GM10266 (cell line): ENCODE data around the gene COLEC11.

ENCODE experiments used
- DNase-seq: peaks from one replicate; pipeline ENCODE4 v3.0.0; 2012; ENCODE audit errors: extremely low spot score
- TF ChIP-seq, protein P1 (sequence below): IDR thresholded peaks from 2 replicates; pipeline ENCODE4 v1.5.1; 2012; ENCODE audit warnings: mild to moderate bottlenecking, low read depth; ENCODE audit not compliant: control insufficient read depth, insufficient read depth; ENCODE audit errors: missing control alignments

Gene COLEC11

DNA sequence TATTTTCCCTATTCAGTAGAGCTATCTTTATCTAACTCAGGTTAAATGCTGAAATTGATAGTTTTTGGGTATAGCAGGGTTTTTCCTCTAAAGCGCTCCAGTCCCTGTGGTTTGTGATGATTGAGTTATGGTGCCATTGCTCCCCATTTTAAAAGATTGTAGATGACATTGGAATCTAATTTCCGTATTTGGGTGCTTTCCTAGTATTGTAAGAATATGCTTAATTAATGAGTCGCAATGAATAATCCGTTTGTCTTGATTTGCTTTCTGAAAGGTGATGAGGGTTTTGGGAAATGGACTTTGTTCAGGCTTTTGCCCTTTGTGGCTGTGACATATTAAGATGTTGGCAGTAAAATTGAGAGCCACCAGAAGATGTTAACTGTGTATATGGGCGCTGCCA is 15.9 kb upstream of the COLEC11 start:
- TF ChIP-seq, protein P1, sequence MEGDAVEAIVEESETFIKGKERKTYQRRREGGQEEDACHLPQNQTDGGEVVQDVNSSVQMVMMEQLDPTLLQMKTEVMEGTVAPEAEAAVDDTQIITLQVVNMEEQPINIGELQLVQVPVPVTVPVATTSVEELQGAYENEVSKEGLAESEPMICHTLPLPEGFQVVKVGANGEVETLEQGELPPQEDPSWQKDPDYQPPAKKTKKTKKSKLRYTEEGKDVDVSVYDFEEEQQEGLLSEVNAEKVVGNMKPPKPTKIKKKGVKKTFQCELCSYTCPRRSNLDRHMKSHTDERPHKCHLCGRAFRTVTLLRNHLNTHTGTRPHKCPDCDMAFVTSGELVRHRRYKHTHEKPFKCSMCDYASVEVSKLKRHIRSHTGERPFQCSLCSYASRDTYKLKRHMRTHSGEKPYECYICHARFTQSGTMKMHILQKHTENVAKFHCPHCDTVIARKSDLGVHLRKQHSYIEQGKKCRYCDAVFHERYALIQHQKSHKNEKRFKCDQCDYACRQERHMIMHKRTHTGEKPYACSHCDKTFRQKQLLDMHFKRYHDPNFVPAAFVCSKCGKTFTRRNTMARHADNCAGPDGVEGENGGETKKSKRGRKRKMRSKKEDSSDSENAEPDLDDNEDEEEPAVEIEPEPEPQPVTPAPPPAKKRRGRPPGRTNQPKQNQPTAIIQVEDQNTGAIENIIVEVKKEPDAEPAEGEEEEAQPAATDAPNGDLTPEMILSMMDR, result no peak
- DNase-seq, result no peak

DNA sequence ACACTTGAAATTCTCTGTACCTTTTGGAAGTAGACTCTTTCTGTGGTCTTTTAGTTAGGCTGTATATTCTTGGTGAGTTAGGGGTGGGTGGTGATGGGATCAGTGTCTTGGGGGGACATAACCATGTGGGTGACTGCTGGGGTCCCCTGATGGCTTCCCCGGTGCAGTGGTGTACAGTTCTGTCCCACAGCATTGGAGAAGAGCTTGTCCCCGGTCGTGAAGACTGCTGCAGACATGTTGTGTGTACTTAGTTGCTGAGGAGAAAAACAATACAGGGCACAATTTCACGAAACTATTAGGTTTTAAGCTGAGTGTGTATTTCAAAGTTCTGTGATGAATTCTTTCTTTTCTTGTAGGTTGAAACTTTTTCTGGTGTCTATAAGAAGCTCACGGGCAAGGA is 14.5 kb upstream of the COLEC11 start:
- TF ChIP-seq, protein P1, result no peak
- DNase-seq, result no peak

DNA sequence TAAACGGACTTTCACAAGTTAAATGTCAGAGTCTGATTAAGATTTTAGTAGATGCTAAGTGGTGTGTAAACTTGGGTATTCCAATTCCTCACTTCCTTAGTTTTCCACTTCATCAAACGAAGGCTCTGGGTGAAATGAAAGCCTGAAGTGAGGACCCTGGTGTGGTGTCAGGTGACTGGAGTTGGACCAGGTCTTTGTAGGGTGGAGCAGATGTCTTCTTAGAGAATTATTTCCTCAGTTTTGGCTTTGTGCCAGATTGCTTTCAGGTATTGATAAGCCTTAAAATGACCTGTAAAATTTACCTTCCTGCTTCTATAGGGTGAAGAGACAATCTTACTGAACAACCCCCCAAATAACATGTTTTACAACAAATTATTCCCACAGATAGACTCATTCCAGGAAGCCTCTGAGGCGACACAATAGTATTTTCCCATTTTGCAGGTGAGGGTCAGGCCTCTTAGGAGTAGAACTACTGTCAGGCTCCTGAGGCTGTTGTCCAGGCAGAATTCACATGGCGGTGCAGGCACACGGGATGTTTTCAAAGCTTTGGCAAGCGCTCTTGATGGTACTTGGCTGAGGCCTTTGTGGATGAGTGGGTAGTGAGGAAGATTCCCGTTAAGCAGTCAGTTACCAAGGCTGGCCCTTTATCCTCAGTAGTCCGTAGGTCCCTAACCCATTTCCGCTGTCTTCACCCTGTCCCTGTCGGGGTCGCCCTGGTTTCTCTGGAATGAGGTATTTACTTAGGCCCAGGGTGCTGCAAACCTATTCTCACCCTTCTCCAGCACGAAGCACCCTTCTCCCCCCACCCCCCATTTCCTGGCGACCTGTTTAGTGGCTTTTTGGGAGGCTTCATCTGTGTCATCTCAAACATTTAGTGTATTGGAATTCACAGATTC is 13.3 kb upstream of the COLEC11 start:
- TF ChIP-seq, protein P1, result no peak
- DNase-seq, result no peak

DNA sequence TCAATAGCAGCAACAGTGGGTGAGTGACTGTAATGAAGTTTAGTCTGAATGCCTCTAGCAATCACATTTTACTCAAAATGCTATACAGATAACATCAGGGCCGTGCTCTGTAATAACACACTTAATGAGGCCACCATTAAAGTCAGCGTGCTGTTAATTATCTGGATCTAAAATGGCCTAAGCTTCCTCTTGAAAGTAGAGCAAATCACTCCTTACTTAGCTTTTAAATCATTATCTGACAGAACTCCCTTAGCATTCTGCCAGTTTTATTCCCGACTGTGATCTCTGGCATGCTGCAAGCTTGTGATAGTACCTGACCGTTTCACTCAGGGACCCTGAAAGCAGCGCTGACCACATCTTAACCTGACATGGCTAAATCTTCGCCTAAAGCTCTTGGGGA is 10.8 kb upstream of the COLEC11 start:
- TF ChIP-seq, protein P1, result no peak
- no peak for DNase-seq

DNA sequence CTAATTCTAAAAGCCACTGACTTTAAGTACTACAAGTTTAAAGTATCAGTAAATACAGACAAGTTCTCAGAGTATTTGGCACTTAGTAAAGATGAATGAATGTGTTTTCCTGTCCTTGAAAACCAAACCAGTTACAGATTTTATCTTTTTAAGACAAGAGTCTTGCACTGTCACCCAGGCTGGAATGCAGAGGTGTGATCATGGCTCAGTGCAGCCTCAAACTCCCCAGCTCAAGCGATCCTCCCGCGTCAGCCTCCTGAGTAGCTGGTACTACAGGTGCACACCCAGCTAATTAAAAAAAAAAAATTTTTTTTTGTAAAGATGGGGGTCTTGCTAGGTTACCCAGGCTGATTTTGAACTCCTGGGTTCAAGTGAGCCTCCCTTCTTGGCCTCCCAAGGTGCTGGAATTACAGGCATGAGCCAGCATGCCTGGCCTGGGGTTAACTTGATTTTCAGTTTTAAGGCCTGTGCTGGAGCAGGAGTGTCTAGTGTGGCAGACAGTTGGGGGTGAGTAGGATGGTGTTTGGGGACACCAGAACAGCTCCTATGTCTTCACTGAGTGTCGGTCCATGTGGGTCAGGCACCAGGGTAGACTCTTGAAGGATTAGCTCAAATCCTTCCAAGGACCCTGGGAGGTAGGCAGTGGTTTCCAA is 10.2 kb upstream of the COLEC11 start:
- no peak for DNase-seq
- TF ChIP-seq, protein P1, result no peak

DNA sequence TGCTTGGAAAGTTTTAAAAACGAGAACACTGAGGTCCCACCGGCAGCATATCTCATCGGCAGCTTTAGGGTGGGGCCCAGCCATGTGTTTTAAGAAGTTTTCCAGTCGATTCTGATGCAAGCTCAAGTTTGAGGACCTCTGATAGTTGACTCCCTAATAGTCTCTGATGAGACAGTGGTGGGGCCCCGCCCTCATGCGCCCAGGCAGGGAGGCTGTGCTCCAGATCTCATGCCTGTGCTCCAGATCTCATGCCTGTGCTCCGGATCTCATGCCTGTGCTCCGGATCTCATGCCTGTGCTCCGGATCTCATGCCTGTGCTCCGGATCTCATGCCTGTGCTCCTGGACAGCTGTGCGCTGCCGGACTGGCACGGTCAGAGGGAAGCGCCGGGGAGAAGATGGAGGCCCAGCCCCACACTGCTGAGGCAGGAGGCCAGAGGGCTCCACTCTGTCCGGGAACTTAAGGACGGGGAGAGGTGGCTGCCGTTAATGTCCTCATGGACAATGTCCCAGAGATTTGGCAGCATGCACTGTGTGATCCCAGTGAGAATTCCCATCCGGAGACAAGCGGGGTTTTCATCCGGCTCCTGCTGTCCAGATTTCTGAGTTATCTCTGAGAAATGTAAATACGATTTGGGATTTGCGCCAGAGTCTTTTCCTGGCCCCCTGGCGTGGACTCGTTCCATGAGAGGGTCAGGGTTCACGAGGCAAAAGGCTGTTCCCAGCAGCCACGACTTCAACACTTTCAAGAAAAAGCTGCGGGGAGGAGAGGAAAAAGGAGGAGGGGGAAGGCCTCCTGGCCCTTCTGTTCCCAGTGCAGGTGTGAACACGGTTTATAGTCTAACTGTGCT is 9.4 kb upstream of the COLEC11 start:
- no peak for DNase-seq
- TF ChIP-seq, protein P1, result no peak
